Fibroblast of the aortic adventitia (primary cell): Measurements from ENCODE around the gene TDRD12. TPM values are rescaled to one million over a fixed set of nuclear protein-coding genes. Genes with fewer than 3 reads are reported as not detected.

Experiments
- DNase-seq: peaks from one replicate; pipeline ENCODE4 v3.0.0-alpha.2; 2010; ENCODE audit warnings: low read depth
- H3K4me3 ChIP-seq: 2 replicates; pipeline ENCODE4 v1.5.1; 2011; ENCODE audit warnings: low read depth, mild to moderate bottlenecking, control low read depth, low read length, moderate library complexity
- total RNA-seq: library from RNA; depleted of rRNA; stranded (reverse); fragments of >200 nt; gene quantifications from 2 replicates; pipeline ENCODE4 v1.2.3, GENCODE V29; 2012; ENCODE audit warnings: low replicate concordance
- TF ChIP-seq, protein P1 (sequence below): IDR thresholded peaks from 2 replicates; pipeline ENCODE4 v1.5.1; 2011; ENCODE audit warnings: mild to moderate bottlenecking, low read length, control low read depth, inconsistent platforms; ENCODE audit not compliant: insufficient read depth

The TDRD12 gene
- total RNA-seq, 1 donor: 0.36 TPM

DNA sequence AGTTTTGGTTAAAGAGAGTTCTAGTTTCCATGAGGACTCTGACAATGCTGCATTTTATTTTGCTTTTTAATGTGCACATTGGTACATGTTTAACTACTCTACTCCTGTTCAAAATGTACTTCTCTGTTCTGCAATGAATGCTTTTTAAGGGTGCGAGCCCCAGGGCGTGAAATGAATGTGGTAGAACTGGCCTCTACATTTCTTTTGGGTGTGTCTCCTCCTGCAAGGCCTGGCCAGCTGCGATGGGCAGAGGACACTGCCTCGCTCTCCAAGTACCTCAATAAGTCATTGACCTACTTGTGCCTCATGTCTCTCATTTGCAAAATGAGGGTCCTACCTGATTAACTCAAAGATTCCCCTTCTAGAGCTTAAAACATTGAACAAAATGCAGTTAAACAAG is 37.2 kb upstream of the TDRD12 start:
- no peak overlapping the region for H3K4me3 ChIP-seq
- TF ChIP-seq, protein P1, sequence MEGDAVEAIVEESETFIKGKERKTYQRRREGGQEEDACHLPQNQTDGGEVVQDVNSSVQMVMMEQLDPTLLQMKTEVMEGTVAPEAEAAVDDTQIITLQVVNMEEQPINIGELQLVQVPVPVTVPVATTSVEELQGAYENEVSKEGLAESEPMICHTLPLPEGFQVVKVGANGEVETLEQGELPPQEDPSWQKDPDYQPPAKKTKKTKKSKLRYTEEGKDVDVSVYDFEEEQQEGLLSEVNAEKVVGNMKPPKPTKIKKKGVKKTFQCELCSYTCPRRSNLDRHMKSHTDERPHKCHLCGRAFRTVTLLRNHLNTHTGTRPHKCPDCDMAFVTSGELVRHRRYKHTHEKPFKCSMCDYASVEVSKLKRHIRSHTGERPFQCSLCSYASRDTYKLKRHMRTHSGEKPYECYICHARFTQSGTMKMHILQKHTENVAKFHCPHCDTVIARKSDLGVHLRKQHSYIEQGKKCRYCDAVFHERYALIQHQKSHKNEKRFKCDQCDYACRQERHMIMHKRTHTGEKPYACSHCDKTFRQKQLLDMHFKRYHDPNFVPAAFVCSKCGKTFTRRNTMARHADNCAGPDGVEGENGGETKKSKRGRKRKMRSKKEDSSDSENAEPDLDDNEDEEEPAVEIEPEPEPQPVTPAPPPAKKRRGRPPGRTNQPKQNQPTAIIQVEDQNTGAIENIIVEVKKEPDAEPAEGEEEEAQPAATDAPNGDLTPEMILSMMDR: no peak
- DNase-seq: no peak

DNA sequence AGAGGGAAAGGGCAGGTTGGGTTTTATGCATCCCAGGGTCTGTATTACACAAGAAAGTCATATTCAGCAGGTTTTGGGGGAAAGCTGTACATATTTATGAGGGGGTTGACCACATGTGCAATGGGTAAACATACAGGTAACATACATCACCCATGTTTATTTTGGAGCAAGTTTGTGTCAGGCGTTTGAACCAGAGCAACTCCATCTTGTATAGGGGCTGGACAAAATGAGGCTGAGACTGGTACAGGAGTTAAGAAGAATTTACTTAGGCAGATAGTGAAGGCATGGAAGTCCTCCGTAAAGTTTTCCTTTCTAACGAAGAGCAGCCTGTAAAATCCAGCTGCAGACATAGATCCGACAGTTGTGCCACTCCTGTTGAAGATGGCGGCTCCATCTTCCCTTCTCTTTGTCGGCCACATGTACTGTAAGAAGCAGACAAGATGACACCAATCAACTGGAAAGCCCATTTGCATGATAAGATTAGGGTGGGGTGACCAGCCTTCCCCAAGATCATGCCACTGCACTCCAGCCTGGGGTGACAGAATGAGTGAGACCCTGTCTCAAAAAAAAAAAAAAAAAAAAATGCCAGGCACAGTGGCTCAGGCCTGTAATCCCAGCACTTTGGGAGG is 32.6 kb upstream of the TDRD12 start:
- DNase-seq: no peak
- H3K4me3 ChIP-seq: no peak overlapping the region
- TF ChIP-seq, protein P1: no peak

DNA sequence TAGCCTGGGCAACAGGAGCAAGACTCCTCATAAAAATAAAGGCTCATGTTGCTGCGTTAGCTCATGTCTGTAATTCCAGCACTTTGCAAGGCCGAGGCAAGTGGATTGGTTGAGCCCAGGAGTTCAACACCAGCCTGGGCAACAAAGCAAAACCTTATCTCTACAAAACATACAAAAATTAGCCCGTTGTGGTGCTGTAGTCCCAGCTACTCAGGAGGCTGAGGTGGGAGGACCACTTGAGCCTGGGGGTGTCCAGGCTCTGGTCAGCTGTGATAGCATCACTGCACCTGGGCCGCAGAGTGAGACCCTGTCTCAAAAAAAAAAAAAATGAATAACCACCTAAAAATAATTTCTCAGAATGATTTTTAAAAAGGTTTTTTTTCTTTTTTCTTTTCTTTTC is 31.9 kb upstream of the TDRD12 start:
- H3K4me3 ChIP-seq: no peak overlapping the region
- TF ChIP-seq, protein P1: no peak
- no peak for DNase-seq

DNA sequence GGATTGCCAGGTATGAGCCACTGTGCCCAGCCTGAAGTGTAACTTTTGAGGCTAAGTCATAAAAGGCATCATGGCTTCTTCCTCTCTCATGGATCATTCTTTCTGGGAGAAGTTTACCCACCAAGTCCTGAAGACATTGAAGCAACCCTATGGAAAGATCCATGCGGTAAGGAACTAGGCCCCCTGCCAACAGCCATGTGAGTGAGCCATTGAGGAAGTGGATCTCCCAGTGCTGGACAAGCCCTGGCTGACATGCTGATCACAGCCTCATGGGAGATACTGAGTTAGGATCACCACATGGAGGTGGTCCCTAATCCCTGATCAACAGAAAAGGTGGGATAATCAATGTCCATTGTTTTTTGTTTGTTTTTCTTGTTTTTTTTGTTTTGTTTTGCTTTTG is 31.3 kb upstream of the TDRD12 start:
- TF ChIP-seq, protein P1: no peak
- peak; percentile 43 for DNase-seq
- H3K4me3 ChIP-seq: no peak overlapping the region

DNA sequence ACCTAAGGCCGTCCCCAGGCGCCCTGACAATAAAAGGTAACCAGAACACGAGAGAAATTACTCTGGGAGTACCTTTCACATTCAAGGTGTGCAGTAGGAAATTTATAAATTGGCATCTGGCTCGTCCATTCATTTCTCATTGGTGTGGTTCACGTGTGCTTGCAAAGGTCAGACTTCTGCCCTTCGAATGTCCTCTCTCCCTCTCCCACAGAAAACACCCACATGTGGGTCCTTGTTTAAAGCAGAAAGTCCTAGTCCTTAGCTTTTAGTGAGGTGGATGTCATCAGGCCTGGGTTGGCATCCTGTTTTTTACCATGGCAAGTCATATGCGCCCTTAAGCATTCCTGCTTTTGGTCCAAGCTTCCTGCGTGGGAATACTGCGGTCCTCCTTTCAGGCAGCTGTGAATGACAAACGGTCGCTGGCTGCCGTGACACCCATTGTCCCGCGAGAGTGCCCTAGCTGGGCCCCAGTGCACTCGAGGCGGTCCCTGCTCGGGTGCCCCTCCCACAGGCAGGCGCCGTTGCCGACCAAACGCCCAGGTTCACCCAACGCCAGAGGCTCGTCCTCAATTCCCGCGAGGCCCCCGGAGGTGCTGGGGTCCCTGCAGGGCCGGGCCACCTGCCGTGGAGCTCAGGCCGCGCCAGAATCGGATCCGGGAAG is 28.1 kb upstream of the TDRD12 start, which contains the start of gene NUDT19:
Gene NUDT19 (plus strand): TSS at position 531 of the 661 bp plus-strand sequence. CDS start 140 bp downstream, outside the sequence.
- TF ChIP-seq, protein P1: no peak
- H3K4me3 ChIP-seq: peak within 1 kb of the TSS; percentile 78
- DNase-seq: peak; percentile 70

DNA sequence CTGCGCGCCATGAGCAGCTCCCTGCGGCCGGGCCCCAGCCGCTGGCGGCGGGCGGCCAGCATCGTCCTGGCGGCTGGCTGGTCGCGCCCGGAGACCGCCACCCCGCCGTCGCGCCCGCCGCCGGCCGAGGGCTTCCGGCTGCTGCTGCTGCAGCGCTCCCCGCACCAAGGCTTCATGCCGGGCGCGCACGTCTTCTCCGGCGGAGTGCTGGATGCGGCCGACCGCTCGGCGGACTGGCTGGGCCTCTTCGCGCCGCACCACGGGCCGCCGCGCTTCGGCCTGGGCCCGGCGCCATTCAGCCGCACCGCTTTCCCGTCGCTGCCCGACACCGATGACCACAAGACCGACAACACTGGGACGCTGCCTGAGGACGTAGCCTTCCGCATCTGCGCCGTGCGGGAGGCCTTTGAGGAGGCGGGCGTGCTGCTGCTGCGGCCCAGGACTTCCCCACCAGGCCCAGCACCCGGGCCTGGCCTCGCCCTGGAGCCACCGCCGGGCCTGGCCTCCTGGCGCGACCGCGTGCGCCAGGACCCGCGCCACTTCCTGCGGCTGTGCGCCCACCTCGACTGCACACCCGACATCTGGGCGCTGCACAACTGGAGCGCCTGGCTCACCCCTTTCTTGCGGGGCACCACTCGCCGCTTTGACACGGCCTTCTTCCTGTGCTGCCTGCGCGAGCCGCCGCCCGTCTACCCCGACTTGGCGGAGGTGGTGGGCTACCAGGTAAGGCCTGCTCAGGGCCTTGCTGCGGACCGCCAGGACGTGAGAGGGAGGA is 27.4 kb upstream of the TDRD12 start:
- DNase-seq: peak; percentile 66
- H3K4me3 ChIP-seq: peak overlapping the region; percentile 78
- TF ChIP-seq, protein P1: no peak
